Transverse colon (tissue), 4 donors: Measurements from ENCODE around the gene RPL29. TPM values are rescaled to one million over a fixed set of nuclear protein-coding genes. Genes with fewer than 3 reads are reported as not detected.
A peak's percentile ranks its signal among the peaks of the same experiment; 100 is the strongest.

Experiments
- DNase-seq: peaks from one replicate; pipeline ENCODE4 v3.0.0-alpha.2; 2019
- H3K27ac ChIP-seq, 4 donors: fragments of 200-600 bp; sonication (generic); 2 replicates each; pipeline ENCODE4 v1.5.1; 2016 to 2018; ENCODE audit warnings: inconsistent platforms in 4 of 4
- H3K27me3 ChIP-seq: fragments of 200-600 bp; sonication (generic); 2 replicates; pipeline ENCODE4 v1.5.1; 2017; ENCODE audit warnings: inconsistent platforms
- H3K36me3 ChIP-seq, 4 donors: fragments of 200-600 bp; sonication (generic); 2 replicates each; pipeline ENCODE4 v1.5.1; 2017 to 2019; ENCODE audit warnings: inconsistent platforms in 4 of 4
- H3K4me1 ChIP-seq, 4 donors: fragments of 200-600 bp; sonication (generic); 2 replicates each; pipeline ENCODE4 v1.5.1; 2017 to 2020; ENCODE audit warnings: inconsistent platforms in 4 of 4
- H3K4me3 ChIP-seq, 4 donors: fragments of 200-600 bp; sonication (generic); 1 replicate in 1 of 4; 2 replicates in 3 of 4; pipeline versions ENCODE4 v1.5.1 to v1.6.1; 2017 to 2019; ENCODE audit warnings: inconsistent platforms in 4 of 4
- H3K9me3 ChIP-seq, 2 donors: fragments of 200-600 bp; sonication (generic); 2 replicates each; pipeline ENCODE4 v1.5.1; 2017 to 2019; ENCODE audit warnings: inconsistent platforms in 2 of 2
- EP300 ChIP-seq: sonication (generic); formaldehyde crosslinking; IDR thresholded peaks from one replicate; pipeline ENCODE4 v1.6.1; 2017; ENCODE audit warnings: antibody characterized with exemption, low read depth
- POLR2A ChIP-seq: fragments of 450-650 bp; IDR thresholded peaks from one replicate; pipeline ENCODE4 v1.6.1; 2016; ENCODE audit warnings: antibody characterized with exemption, mild to moderate bottlenecking, moderate library complexity
- POLR2AphosphoS5 ChIP-seq, 3 donors: sonication (generic); formaldehyde crosslinking; IDR thresholded peaks; one replicate each; pipeline ENCODE4 v1.6.1; 2016; ENCODE audit warnings: antibody characterized with exemption in 3 of 3
- WGBS, 2 donors: methylation state at CpG; one replicate each; pipeline ENCODE4 v1.1.5; 2018; ENCODE audit warnings: low coverage in 1 of 2; 5-methylcytosine and 5-hydroxymethylcytosine counted together
- in situ Hi-C, 4 donors: fragments of 200-750 bp; cut with MboI; loops; one replicate each; pipeline versions ENCODE4 v1.15.0 to v1.15.1; 2017; ENCODE audit warnings: low sequenced_read_pairs in 3 of 4, low pct_ligation_motif_present in 1 of 4, low pct_unique_long_range_greater_than_20kb in 1 of 4
- intact Hi-C: fragments of 100-400 bp; cut with DNase I; formaldehyde crosslinking; loops from one replicate; pipeline ENCODE4 v1.15.1; 2023; ENCODE audit warnings: low total_unique reads
- total RNA-seq, 4 donors: library from RNA; depleted of rRNA; stranded (reverse); fragments of >200 nt; gene quantifications; one replicate each; pipeline ENCODE4 v1.1.0, GENCODE V29; 2016
- TF ChIP-seq, protein P1 (sequence below), 5 experiments: fragments of 200-600 bp in 3 of 5; fragments of 450-650 bp in 2 of 5; sonication (generic) in 3 of 5; IDR thresholded peaks; 1 replicate in 2 of 5; 2 replicates in 3 of 5; pipeline ENCODE4 v1.5.1; 2016 to 2017; ENCODE audit warnings: antibody characterized with exemption in 5 of 5, inconsistent platforms in 3 of 5, mild to moderate bottlenecking in 2 of 5, moderate library complexity in 1 of 5

RPL29 gene
- total RNA-seq, 4 donors from 2014 or later = 366 to 1,281 (median 746) TPM

GRCh38 chr3:51966016-51966415 lies 29.7 kb downstream of the RPL29 start:
- no peaks in the 10 kb centered on the region for H3K36me3 ChIP-seq
- intact Hi-C loops = no loop called here
- 63% methylated on average over 2 of the region's 2 CpGs; no CpG with 5 or more reads in 1 of the 2 donors for WGBS, 2 donors
- H3K27me3 ChIP-seq = no peaks in the 10 kb centered on the region
- H3K27ac ChIP-seq = peak overlapping the region in 3 of 4 donors; percentile 90 to 97 (median 95)
- H3K4me1 ChIP-seq = peaks cover 9 to 39% (median 24%) of the 10 kb centered on the region in 4 donors
- DNase-seq = no peak
- TF ChIP-seq POLR2A = no peak
- no peak for TF ChIP-seq POLR2AphosphoS5 (IDR thresholded peaks at IDR 0.05)
- TF ChIP-seq EP300 = no peak
- H3K9me3 ChIP-seq = no peaks in the 10 kb centered on the region
- in situ Hi-C loops = no loop called here
- no peak overlapping the region for H3K4me3 ChIP-seq

GRCh38 chr3:51964521-51964920 lies 31.2 kb downstream of the RPL29 start:
- Histone ChIP-seq H3K36me3 (no peaks in the 10 kb centered on the region), H3K4me1 (peaks cover 9 to 35% (median 24%) of the 10 kb centered on the region in 4 donors), H3K27ac (no peak overlapping the region), H3K27me3 (no peaks in the 10 kb centered on the region), H3K9me3 (no peaks in the 10 kb centered on the region), H3K4me3 (no peak overlapping the region)
- intact Hi-C loops (no loop called here), in situ Hi-C loops (no loop called here)
- DNase-seq = no peak
- TF ChIP-seq EP300 = no peak
- no peak for TF ChIP-seq POLR2A
- TF ChIP-seq, protein P1, sequence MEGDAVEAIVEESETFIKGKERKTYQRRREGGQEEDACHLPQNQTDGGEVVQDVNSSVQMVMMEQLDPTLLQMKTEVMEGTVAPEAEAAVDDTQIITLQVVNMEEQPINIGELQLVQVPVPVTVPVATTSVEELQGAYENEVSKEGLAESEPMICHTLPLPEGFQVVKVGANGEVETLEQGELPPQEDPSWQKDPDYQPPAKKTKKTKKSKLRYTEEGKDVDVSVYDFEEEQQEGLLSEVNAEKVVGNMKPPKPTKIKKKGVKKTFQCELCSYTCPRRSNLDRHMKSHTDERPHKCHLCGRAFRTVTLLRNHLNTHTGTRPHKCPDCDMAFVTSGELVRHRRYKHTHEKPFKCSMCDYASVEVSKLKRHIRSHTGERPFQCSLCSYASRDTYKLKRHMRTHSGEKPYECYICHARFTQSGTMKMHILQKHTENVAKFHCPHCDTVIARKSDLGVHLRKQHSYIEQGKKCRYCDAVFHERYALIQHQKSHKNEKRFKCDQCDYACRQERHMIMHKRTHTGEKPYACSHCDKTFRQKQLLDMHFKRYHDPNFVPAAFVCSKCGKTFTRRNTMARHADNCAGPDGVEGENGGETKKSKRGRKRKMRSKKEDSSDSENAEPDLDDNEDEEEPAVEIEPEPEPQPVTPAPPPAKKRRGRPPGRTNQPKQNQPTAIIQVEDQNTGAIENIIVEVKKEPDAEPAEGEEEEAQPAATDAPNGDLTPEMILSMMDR (IDR thresholded peaks at IDR 0.05) = no peak
- TF ChIP-seq POLR2AphosphoS5 (IDR thresholded peaks at IDR 0.05) = no peak
- WGBS, 2 donors = 80% methylated on average over 4 of the region's 4 CpGs; no CpG with 5 or more reads in 1 of the 2 donors

DNA sequence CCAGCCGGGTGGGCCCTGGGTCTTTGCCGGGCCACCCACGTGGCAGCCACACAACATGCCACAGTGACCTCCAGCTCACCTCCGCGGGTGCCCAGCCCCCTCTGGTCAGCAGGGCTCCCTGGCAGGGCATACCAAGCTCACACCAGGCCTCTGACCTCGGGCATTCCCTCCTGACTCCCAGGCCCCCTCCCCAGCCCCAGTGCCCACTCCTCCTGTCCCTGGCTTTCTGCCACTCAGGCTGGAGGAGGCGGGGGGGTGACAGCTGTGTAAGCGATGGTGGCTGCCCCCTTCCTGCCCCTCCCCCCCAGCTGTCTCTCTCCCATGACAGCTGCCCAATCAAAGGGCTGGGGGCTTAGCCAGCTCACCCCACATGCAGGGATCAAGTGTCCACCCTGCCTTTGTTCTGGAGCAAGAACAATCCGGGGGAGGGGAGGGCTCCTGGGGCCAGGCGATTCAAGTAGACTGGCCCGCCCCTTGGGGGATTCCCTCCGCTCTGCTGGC lies 31.7 kb downstream of the RPL29 start:
- DNase-seq = no peak
- Histone ChIP-seq H3K27me3 (no peaks in the 10 kb centered on the region), H3K4me3 (no peak overlapping the region), H3K9me3 (no peaks in the 10 kb centered on the region), H3K36me3 (no peaks in the 10 kb centered on the region), H3K27ac (no peak overlapping the region), H3K4me1 (peaks cover 9 to 32% (median 24%) of the 10 kb centered on the region in 4 donors)
- 66% methylated on average over 10 of the region's 12 CpGs; no CpG with 5 or more reads in 1 of the 2 donors for WGBS, 2 donors
- in situ Hi-C loops = no loop called here
- intact Hi-C loops = no loop called here
- TF ChIP-seq POLR2A (no peak), POLR2AphosphoS5 (IDR thresholded peaks at IDR 0.05) (no peak), EP300 (no peak)
- TF ChIP-seq, protein P1 (IDR thresholded peaks at IDR 0.05) = no peak

GRCh38 chr3:51962854-51963530 lies 32.7 kb downstream of the RPL29 start:
- no peaks in the 10 kb centered on the region for H3K27me3 ChIP-seq
- DNase-seq = no peak
- 74 to 93% methylated on average over 3 to 6 of the region's 6 CpGs for WGBS, 2 donors
- H3K4me3 ChIP-seq = no peak overlapping the region
- H3K27ac ChIP-seq = no peak overlapping the region
- H3K4me1 ChIP-seq = peaks cover 4 to 24% (median 17%) of the 10 kb centered on the region in 4 donors
- H3K9me3 ChIP-seq = no peaks in the 10 kb centered on the region
- TF ChIP-seq POLR2AphosphoS5 (IDR thresholded peaks at IDR 0.05) (no peak), EP300 (no peak), POLR2A (no peak)
- TF ChIP-seq, protein P1 (IDR thresholded peaks at IDR 0.05) = no peak
- in situ Hi-C loops = no loop called here
- no peaks in the 10 kb centered on the region for H3K36me3 ChIP-seq
- intact Hi-C loops = no loop called here
